HG02981 (cell line): ENCODE data around the gene RTN4IP1.
"Not testable (repeated sequence)": the region's sequence is repeated elsewhere in the genome, so short reads cannot be mapped to it uniquely, and the experiment has no call there.

Experiments used
- ATAC-seq: cut with Tn5 transposase; IDR thresholded peaks from one replicate; pipeline ENCODE4 v1.9.1; 2021; ENCODE audit warnings: mild to moderate bottlenecking, moderate library complexity; ENCODE audit not compliant: unreplicated experiment

Gene RTN4IP1

DNA sequence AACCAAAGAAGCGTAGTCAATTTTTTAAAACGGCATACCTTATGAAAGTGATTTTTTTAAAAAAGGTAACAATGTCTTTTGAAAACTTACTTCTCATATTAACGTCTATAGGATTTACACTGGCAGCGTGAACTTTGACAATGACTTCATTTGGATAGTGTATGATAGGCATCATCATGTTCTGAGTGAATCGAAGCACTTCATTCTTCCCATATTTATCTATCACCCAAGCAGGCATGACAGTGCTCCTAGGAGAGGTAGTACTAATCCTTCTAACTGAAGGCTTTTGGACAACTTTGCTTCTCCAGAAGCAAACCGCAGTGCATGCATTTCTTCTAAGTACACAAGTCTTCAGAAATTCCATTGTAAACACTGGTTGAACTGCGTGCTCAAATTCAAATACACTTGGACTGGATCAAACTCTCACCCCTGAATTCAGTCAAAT is 618 bp downstream of the RTN4IP1 start:
- no peak for ATAC-seq

DNA sequence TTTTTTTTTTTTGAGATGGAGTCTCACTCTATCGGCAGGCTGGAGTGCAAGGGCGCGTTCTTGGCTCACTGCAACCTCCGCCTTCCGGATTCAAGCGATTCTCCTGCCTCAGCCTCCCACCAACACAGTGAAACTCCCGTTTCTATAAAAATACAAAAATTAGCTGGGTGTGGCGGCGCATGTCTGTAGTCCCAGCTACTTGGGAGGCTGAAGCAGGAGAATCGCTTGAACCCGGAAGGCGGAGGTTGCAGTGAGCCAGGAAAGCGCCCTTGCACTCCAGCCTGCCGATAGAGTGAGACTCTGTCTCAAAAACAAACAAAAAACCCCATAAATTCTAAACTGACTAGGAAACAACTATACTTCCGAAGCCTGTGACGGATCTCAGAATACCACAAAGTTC is 1.5 kb downstream of the RTN4IP1 start:
- not testable (repeated sequence) for ATAC-seq

DNA sequence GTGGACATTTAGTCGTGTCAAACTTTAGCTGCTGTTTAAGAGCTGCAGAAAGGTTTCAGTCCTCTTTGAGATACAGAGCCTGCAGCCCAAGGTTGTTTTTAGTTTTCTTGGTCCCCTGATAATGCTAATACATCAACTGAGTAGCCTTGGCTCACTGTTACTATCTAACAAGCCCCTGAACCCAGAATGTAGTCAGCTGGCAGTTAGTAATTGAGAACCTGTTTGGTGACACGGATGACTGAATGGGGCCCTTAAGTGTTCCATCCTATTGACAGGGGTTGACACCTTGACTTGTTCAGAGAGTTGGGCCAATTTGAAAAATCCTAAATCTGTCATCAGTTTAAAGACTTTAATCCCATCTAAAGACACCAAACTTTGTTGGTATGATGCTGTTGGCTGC is 2.8 kb downstream of the RTN4IP1 start:
- no peak for ATAC-seq

DNA sequence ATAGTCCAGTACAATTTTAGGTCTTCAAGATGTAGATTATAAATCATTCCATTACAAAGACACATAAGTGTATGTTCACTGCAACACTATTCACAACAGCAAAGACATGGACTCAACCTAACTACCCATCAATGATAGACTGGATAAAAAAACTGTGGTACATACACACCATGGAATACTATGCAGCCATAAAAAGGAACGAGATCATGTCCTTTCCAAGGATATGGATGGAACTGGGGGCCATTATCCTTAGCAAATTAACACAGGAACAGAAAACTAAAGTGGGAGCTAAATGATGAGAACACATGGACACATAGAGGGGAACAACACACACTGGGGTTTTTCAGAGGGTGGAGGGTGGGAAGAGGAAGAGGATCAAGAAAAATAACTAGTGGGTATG is 6.3 kb downstream of the RTN4IP1 start:
- no peak for ATAC-seq

DNA sequence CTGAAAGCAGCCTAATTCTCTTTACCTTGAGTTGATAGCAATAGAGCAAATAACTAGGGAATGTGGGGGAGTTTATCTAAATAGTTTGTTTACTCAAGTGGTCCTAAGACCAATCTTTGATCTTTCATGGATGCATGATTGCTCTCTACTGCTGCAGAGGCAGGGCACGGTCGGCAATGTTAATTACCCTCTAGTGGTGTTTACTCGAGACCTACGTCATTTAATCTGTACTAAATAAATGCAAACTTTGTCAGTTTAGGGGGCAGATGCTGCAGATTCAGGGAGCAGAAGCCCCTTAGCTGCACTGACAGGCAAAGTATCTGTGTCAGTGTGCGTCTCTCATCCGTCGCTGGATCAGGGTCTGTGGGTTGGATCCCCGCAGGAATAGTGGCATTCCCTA is 6.9 kb downstream of the RTN4IP1 start:
- no peak for ATAC-seq

GRCh38 chr6:106620931-106621672 is 8.2 kb downstream of the RTN4IP1 start:
- no peak for ATAC-seq

- no peak for ATAC-seq
Observed at GRCh38 chr6:106619223-106619622, 10.1 kb downstream of the RTN4IP1 start.

DNA sequence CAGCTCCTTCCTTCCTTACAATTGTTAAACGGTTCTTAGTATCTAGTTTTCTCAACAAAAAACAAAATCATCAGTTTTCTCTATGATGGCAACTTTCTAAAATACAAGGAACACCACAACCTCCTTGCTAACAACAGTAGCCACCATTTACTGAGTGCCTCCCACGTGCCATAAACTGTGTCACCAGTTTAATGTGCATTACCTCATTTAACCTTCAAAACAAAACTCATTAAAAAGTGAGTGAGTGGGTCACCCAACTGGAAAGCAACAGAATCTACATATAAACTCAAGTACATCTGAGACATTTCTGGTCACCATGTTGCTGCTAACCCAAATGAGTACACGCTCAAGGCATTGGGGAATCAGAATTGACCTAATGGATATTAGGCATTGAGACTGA is 11.0 kb downstream of the RTN4IP1 start:
- no peak for ATAC-seq

DNA sequence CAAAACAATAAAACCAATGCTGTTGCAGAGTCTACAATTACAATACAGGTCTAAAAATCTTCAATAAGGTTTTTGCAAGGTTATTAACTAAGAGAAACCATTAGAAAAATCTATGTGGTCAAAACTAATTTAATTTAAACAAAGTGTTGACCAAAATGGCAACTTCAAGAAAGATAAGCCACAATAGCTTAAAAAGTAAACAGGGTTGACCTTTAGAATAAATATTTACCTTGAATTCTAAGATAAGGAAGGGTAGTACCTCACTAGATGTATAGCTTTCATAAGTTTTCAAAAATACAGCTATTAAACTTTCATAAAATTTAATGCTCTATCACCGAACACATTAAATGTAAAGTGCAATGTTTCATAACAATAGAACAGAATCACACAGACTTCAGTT is 11.4 kb downstream of the RTN4IP1 start:
- ATAC-seq = no peak

GRCh38 chr6:106617302-106617701 is 12.0 kb downstream of the RTN4IP1 start:
- ATAC-seq = peak; percentile 69

DNA sequence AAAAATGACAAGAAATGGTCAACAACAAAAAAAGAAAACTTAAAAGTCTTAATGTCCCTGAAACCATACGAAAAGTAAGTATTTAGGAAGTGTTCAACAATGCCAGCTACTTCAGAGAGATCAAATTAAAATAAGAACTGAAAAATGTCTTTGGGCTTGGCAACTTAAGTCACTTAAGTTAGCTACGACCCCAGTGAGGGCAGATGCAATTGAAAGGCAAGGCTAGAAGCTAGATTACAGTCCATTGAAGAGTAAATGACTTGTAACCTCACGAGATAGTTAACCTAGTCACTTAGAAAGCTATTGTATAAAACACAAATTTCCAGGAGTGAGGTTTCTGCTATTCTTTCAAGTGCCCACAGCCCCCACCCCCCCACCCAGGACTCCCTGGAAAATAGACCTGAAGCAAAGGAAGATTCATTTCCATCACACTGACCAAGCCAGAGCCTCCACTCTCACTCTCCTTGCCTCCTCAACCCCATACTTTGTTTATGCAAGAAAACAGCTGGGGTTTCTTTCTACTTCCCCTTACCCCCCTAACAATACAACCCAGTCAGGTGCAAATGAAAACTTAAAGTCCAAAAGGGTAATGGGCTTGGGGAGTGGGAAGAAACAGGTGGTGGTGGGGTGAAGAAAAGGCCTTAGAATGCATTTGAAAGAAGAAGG is 14.6 kb downstream of the RTN4IP1 start:
- ATAC-seq = no peak

DNA sequence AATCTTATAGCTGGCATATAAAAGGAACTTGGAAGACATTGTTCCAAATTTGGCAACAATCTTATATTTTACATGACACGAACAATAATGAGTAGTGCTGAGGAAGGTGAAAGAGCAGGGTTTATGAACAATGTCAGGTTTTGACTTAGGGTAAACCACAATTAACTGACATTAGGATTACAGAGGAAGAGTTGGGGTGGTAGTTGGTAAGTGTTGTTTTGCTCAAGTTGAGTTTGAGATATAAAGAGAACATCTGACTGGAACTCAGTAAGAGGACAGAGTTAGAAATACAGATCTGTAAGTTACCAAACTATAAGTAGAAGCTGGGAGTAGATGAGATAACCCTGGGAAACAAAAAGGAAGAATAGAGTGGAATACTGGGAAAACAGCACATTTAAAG is 15.1 kb downstream of the RTN4IP1 start:
- no peak for ATAC-seq

DNA sequence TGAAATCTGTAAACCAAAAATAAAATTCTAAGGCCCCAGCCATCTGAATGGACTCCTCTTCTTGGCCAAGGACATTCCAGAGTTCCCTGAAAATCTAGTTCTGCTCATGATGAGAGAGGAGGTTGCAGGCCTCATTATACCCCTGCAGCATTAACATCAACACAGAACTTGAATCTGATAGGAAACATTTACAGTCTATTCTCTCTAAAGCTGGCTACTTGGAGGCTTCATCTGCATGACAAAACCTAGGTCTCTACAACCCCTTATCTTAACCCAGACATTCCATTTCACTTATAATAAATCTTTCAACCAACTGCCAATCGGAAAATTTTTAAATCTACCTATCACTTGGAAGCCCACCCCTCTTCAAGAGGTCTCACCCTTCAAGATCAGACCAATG is 15.7 kb downstream of the RTN4IP1 start:
- no peak for ATAC-seq

- ATAC-seq = no peak
Observed at GRCh38 chr6:106612671-106613416, 16.5 kb downstream of the RTN4IP1 start.

GRCh38 chr6:106611030-106611429 is 18.3 kb downstream of the RTN4IP1 start:
- ATAC-seq = no peak

- no peak for ATAC-seq
Observed at GRCh38 chr6:106609699-106610098, 19.6 kb downstream of the RTN4IP1 start.

- peak; percentile 73 for ATAC-seq
Observed at GRCh38 chr6:106608080-106608668, 21.1 kb downstream of the RTN4IP1 start.

DNA sequence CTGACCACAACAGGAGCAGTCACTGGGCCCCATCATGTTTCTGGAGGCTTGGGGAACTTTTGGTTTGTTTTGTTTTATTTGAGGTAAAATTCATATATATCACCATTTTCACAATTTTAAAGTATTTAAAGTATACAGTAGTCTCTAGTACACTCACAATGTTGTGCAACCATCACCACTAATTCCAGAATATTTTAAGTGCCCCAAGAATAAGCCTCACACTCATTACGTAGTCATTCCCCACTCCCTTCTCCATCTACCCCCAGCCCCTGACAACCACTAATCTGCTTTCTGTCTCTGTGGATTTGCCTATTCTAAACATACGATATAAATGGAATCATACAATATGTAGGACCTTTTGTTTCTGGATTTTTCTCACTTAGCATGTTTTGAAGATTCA is 29.0 kb downstream of the RTN4IP1 start:
- no peak for ATAC-seq

- no peak for ATAC-seq
Observed at GRCh38 chr6:106599440-106599839, 29.9 kb downstream of the RTN4IP1 start.

GRCh38 chr6:106591111-106591825 is 38.0 kb downstream of the RTN4IP1 start:
- no peak for ATAC-seq

DNA sequence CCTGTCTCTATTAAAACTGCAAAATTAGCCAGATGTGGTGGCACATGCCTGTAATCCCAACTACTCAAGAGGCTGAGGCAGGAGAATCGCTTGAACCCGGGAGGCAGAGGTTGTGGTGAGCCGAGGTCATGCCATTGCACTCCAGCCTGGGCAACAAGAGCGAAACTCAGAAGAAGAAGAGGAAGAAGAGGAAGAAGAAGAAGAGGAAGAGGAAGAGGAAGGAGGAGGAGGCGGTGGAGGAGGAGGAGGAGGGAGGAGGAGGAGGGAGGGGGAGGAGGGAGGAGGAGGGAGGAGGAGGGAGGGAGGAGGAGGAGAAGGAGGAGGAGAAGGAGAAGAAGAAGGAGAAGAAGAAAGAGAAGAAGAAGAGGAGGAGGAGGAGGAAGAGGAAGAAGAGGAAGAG is 40.4 kb downstream of the RTN4IP1 start:
- ATAC-seq = not testable (repeated sequence)
